Omental fat pad (tissue), 4 donors: ENCODE measurements around the gene MOSMO. TPM values are rescaled to one million over a fixed set of nuclear protein-coding genes. Genes with fewer than 3 reads are reported as not detected.

ENCODE experiments used
- ATAC-seq: fragments of 150-250 bp; one replicate; pipeline ENCODE4 v1.9.1; 2016; ENCODE audit warnings: mild to moderate bottlenecking, moderate library complexity; ENCODE audit not compliant: low FRiP score
- DNase-seq: peaks from one replicate; pipeline ENCODE4 v3.0.0-alpha.2; 2019; ENCODE audit warnings: low spot score
- CTCF ChIP-seq, 3 donors: fragments of 450-650 bp; IDR thresholded peaks; one replicate each; pipeline ENCODE4 v1.5.1; 2016 to 2017; ENCODE audit warnings: antibody characterized with exemption in 3 of 3, mild to moderate bottlenecking in 3 of 3, moderate library complexity in 2 of 3
- total RNA-seq, 4 donors: library from RNA; depleted of rRNA; stranded (reverse); fragments of >200 nt; gene quantifications; one replicate each; pipeline ENCODE4 v1.1.0, GENCODE V29; 2016

The MOSMO gene
- total RNA-seq, 4 donors from 2014 or later, result 18.7 to 35.2 (median 25.8) TPM

GRCh38 chr16:22132801-22133200, 124.9 kb downstream of the MOSMO start:
- ATAC-seq (no peak), DNase-seq (no peak)
- no peak for TF ChIP-seq CTCF (IDR thresholded peaks at IDR 0.05)

Other genes with a start within 250 kb of the MOSMO start
- gene NPIPB4, start 150.4 kb upstream of the MOSMO start, total RNA-seq, result 100 to 1,000 TPM in 2 of 4 donors, 10 to 100 TPM in 2; 34.9 to 195 (median 94.1) TPM
- gene UQCRC2, start 54.8 kb upstream of the MOSMO start, total RNA-seq, result 100 to 1,000 TPM; 149 to 165 (median 159) TPM
- not detected for gene PDZD9, start 7.0 kb upstream of the MOSMO start, total RNA-seq
- under 1 TPM in 1 of 4 donors, not detected in 3; 0.24 TPM for gene VWA3A, start 84.4 kb downstream of the MOSMO start, total RNA-seq
- gene SDR42E2, start 154.4 kb downstream of the MOSMO start, total RNA-seq, result not detected
- 10 to 100 TPM; 14.7 to 59.9 (median 26.4) TPM for gene EEF2K, start 198.2 kb downstream of the MOSMO start, total RNA-seq